NCI-H1105 (cell line): ENCODE results near the gene COL19A1.

Experiments
- DNase-seq: peaks from one replicate; lab custom pipeline; 2025; lab: John Stamatoyannopoulos, UW

Gene COL19A1

GRCh38 chr6:70125602-70126001 is 259.2 kb downstream of the COL19A1 start:
- no peak for DNase-seq

DNA sequence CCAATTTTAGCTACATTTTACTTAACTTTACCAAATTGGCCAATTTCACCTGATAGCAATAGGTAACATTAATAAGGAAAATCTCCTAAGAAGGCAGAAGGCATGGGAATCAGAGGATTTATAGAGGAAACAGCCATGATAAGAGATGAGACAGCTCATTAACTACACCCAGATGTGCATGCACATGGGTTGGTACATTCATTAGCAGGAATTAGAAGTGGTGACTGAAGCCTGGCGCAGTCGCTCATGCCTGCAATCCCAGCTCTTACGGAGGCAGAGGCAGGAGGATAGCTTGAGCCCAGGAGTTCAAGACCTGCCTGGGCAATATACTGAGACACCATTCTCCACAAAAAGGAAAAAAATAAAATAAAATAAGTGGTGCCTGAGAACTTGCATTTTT is 263.0 kb downstream of the COL19A1 start:
- DNase-seq, result no peak

- no peak for DNase-seq
Measured at GRCh38 chr6:70130865-70131264, 264.5 kb downstream of the COL19A1 start.

GRCh38 chr6:70131528-70131927 is 265.2 kb downstream of the COL19A1 start:
- DNase-seq, result no peak

DNA sequence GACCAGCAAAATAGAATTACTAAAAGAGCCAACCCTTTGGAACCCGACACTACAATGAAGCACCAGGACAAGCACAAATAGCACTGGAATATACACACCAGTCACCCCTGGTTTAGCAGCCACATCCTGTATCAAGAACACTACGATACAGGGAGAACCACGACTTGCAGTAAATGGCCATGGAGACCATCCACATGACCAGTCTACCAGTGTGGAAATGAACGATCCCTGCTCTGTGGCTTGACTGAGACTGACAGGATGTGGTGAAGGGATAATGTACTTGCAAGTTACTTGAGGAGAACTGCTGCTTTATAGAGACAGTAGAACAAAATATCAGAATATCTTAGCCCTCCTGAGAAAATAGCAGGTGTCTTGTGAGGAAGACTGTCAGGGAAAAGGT is 266.9 kb downstream of the COL19A1 start:
- DNase-seq, result no peak

DNA sequence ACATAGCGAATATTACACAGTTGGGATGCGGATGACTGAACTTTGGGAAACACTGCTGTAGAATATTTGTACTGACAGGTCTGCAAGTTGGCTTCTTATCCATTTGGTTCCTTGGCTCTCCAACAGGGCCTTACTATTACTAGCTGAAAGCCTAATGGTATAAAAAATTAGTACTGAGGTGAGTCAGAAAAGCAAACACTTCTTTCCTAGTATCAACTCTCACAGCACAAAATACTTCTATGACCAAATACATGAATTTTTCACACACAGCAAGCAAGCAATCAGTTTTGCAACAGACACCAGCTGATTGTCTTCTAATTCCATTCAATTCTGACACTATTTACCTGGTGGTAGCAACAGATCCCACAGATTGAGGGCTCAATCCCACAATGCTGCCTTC is 268.2 kb downstream of the COL19A1 start:
- no peak for DNase-seq

GRCh38 chr6:70135219-70136160 is 269.1 kb downstream of the COL19A1 start:
- DNase-seq, result no peak

DNA sequence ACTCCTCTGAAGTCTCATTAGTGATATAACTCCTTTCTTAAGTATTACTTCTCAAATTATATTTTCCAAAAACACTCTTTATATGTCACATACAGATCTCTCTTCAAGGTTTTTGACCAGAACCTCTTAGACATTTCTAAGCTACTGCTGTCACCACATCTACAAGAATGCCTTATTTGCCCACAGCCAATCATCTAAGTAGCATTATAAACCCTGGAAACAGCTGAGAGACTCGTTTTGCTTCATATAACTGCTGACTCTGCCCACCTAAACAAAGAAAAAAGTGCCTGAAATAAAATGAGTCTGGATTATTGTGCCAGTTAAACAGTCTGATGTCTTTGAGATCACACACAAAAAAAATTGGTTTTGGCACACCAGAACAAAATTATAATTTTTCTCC is 270.6 kb downstream of the COL19A1 start:
- no peak for DNase-seq

GRCh38 chr6:70140496-70140895 is 274.1 kb downstream of the COL19A1 start:
- DNase-seq, result no peak

GRCh38 chr6:70142034-70142433 is 275.7 kb downstream of the COL19A1 start:
- DNase-seq, result no peak

DNA sequence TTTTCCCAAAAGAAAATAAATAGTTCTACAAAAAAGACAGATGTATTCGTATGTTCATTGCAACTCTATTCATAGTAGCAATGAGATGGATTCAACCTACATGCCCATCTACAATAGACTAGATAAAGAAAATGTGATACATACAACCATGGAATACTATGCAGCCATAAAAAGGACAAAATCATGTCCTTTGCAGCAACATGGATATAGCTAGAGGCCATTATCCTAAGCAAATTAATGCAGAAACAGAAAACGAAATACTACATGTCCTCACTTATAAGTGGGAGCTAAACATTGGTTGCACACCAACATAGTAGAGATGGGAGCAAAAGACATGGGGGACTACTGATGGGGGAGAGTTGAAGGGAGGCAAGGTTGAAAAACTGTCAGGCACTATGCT is 278.8 kb downstream of the COL19A1 start:
- DNase-seq, result no peak

DNA sequence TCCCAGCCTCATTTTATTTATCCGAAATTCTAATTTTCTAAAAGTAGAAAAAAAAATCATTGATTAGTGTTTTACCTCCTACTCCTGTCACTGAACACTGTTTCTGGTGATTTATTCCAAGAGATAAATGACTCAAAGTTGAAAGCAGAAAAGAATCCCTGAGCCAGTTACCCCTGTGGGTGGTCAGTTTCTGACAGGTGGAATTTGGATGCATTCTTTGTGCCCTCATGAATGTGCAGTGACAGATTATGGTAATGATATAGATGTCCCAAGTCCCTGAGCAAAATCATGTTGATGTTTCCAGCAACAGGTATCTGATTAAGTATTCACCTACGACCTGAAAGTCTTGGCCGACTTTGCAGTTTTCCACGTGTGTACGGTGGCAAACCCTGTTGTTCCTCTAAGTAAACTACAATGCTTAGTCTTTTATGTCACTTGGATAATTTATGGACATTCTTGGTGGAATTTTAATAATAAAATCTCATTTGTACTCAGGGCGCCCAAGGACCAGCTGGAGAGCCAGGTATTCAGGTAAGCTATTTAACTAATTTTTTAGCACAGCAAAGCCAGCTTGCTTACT is 282.9 kb downstream of the COL19A1 start:
- no peak for DNase-seq

DNA sequence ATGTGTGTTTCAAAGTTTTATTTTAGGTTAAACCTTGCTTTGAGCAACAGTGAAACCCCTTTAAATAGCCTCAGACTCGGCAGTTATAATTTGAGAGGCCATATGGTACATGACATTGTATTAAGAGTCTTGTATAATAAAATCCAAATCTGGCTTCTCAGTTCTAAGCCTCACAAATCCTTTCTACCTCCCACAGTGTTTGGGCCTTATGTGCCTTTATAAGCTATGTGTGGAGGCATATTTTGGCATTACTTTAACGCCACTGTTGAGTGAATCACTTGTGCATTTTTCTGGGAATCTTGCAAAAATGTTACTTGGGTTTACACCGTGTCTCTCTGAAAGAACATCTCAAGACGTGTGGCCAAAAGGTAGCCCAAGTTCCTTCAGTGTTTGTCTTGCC is 284.2 kb downstream of the COL19A1 start:
- DNase-seq, result no peak

GRCh38 chr6:70151616-70152015 is 285.3 kb downstream of the COL19A1 start:
- no peak for DNase-seq

DNA sequence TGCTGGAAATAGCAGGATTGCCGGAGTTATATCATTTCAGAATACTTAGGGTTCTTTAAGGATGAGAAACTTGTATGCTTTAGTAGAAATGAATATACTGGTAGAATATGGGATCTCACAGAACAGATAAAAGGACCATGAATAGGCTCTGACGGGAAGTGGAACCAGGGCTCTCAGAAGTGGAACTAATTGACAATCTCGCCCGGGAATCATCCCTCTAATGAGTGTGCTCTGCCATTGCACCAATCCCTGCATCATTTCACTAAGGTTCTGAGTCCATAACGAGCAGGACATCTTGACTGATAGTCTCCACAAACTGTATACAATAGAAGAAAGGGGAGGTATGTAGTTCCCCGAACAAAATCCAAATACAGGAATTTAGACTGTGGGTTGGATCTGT is 286.4 kb downstream of the COL19A1 start:
- DNase-seq, result no peak

DNA sequence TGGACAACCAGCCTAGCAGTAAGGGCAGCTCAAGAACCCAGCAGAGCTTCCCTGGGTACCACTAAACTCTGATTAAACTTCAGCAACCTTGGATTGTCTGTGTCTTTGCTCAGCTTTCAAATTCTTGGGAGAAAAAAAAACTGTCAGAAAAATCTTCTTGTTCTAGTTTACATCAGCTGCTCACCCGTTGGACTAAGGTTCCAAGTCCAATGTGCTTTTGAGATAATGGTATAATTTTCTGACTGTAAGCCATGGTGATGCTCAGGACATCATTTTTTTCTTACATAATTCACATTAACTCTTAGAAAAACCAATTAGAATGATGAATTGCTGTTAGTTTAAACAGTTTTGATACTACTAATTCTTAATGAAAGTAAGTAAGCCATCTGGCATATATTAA is 290.7 kb downstream of the COL19A1 start:
- DNase-seq, result no peak

- DNase-seq, result no peak
Measured at GRCh38 chr6:70160276-70160675, 293.9 kb downstream of the COL19A1 start.

DNA sequence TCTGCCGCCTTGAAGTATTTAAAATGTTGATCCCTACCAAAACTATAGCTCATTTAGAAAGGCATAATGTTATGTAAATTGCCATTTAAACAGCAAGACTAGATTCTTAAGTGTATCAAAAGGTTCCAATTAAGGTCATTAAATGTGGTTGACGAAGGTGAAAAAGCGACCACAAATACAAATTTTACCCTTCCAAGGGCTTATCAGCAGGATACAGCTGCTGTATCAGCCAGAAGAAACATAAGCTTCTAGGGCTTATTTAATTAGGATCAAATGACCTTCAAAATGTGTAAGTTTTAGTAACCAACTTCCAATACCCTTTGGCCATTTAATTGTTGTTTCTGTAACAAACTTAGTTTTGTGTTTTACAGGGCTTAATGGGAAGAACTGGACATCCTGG is 296.6 kb downstream of the COL19A1 start:
- no peak for DNase-seq

DNA sequence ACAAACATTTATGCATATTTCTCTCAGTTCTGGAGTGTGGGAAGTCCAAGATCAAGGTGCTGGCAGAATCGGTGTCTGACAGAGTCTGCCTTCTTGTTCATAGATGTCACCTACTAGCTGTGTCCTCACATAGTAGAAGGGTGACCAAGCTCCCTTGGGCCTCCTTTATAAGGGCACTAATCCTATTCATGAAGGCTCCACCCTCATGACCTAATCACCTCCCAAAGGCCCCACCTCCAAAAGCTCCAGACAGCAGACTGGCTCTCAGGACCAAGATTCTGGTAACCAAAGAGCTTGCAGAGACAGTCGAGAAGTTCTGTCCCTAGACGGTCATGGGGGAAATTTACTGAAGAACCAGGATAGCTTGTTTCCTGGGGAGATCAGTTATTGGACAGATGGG is 297.4 kb downstream of the COL19A1 start:
- no peak for DNase-seq

- no peak for DNase-seq
Measured at GRCh38 chr6:70164556-70164955, 298.2 kb downstream of the COL19A1 start.

- DNase-seq, result no peak
Measured at GRCh38 chr6:70166088-70166958, 300.0 kb downstream of the COL19A1 start.

- no peak for DNase-seq
Measured at GRCh38 chr6:70168681-70169377, 302.5 kb downstream of the COL19A1 start.
